ENCODE data around the gene FLOT1. TPM values are rescaled to one million over a fixed set of nuclear protein-coding genes. Genes with fewer than 3 reads are reported as not detected.

FLOT1 gene, protein sequence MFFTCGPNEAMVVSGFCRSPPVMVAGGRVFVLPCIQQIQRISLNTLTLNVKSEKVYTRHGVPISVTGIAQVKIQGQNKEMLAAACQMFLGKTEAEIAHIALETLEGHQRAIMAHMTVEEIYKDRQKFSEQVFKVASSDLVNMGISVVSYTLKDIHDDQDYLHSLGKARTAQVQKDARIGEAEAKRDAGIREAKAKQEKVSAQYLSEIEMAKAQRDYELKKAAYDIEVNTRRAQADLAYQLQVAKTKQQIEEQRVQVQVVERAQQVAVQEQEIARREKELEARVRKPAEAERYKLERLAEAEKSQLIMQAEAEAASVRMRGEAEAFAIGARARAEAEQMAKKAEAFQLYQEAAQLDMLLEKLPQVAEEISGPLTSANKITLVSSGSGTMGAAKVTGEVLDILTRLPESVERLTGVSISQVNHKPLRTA
- 105 TPM for polyA plus RNA-seq (2012; ENCODE audit: missing spikeins)

- DNase-seq (ENCODE audit: insufficient read length) (peak; percentile 95), FAIRE-seq (peak; percentile 85)
- TF ChIP-seq POLR2AphosphoS5 (IDR thresholded peaks at IDR 0.05; ENCODE audit: low read depth, low read length) = peak; percentile 59; the same call in 1 of the 2 replicates
- TF ChIP-seq TAF1 (IDR thresholded peaks at IDR 0.05; ENCODE audit: borderline replicate concordance, low read depth, low read length) = 0 out of 2 replicates have a peak, but pooled peaks have one; percentile 16
- TF ChIP-seq POLR2A (IDR thresholded peaks at IDR 0.05; ENCODE audit: low read depth, low read length) = peak; percentile 77; the same call in 1 of the 2 replicates
Observed at GRCh38 chr6:30742316-30743098, at the start of gene FLOT1. Gene FLOT1, minus strand, starts transcription at chr6:30742687. Its CDS starts 498 bp downstream, at chr6:30742189.

DNA sequence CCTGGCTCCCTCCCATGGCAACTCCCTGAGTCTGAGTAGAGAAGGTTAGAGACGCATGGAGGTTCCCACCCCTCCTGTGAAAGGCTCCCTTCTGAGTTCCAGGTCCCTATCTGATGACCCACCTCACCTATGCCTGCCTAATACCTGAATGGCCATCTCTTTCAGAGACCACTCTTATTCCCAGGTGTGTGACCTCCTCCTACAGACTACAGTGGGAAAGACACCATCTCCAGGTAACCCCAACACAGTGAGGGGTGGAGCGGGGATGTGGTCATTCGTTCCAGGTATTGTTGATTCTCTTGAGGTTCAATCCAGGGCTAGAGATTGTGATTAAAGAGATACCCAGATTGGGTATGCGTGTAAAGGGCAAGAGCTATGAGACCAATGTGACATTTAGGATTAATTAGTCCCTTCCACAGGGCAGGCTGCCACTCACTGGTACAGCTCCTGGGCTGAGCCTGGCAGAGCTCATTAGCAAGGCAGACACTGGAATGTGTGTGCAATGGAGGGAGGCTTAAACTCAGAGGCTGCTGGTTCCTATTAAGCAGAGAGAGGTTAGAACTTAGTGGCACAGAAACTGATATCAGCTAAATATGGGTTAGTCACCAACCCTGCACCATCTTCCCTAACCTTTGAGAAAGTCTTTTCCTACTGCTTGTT is 48.4 kb upstream of the FLOT1 start:
- FAIRE-seq (no peak), DNase-seq (ENCODE audit: insufficient read length) (no peak)
- TF ChIP-seq TAF1 (IDR thresholded peaks at IDR 0.05; ENCODE audit: borderline replicate concordance, low read depth, low read length) = no peak

GRCh38 chr6:30789606-30790005 is 47.1 kb upstream of the FLOT1 start:
- FAIRE-seq = no peak
- TF ChIP-seq POLR2A (IDR thresholded peaks at IDR 0.05; ENCODE audit: low read depth, low read length) = no peak
- TF ChIP-seq TAF1 (IDR thresholded peaks at IDR 0.05; ENCODE audit: borderline replicate concordance, low read depth, low read length) = no peak
- no peak for TF ChIP-seq POLR2AphosphoS5 (IDR thresholded peaks at IDR 0.05; ENCODE audit: low read depth, low read length)
- no peak for DNase-seq (ENCODE audit: insufficient read length)

GRCh38 chr6:30787954-30788353 is 45.5 kb upstream of the FLOT1 start:
- TF ChIP-seq POLR2AphosphoS5 (IDR thresholded peaks at IDR 0.05; ENCODE audit: low read depth, low read length) (no peak), TAF1 (IDR thresholded peaks at IDR 0.05; ENCODE audit: borderline replicate concordance, low read depth, low read length) (no peak), POLR2A (IDR thresholded peaks at IDR 0.05; ENCODE audit: low read depth, low read length) (no peak)
- DNase-seq (ENCODE audit: insufficient read length) (no peak), FAIRE-seq (no peak)

GRCh38 chr6:30782425-30783014 is 40.0 kb upstream of the FLOT1 start:
- DNase-seq (ENCODE audit: insufficient read length) (no peak), FAIRE-seq (no peak)

DNA sequence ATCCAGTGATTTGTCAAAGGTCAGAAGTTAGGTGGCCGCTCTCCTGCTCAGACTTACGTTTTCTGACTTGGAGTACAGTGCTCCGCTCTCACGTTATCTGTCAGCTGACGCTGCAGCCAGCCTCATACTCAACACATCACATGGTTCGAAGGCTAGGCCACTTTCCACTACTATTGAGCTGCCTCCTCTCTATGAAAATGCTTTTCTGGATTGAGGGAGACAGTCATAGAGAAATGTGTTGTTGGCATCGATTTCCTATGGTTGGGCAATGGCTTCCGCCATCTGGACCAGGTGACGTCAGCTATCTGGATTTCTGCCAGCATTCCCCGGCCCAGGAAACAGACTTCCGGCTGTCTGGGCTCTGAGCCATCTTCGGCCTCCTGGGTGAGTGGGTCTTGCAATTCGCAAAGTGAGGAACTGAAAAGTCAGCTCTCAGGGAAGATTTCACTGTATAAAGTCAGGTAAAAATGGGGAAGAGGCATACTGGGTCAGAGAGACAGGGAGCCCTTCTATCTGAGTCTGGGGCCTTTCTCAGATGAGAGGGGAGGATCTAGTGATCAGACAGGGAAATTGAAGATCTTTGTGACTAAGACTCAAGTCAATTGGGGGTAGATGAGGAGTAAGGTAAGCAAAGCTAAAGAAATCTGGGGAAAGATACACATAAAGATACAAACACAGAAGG is 39.4 kb upstream of the FLOT1 start:
- no peak for DNase-seq (ENCODE audit: insufficient read length)
- FAIRE-seq = peak; percentile 67
- TF ChIP-seq POLR2AphosphoS5 (IDR thresholded peaks at IDR 0.05; ENCODE audit: low read depth, low read length) (no peak), TAF1 (IDR thresholded peaks at IDR 0.05; ENCODE audit: borderline replicate concordance, low read depth, low read length) (no peak), POLR2A (IDR thresholded peaks at IDR 0.05; ENCODE audit: low read depth, low read length) (no peak)

More at GRCh38 chr6:30782425-30783014, 40.0 kb upstream of the FLOT1 start:
- TF ChIP-seq TAF1 (IDR thresholded peaks at IDR 0.05; ENCODE audit: borderline replicate concordance, low read depth, low read length) (no peak), POLR2AphosphoS5 (IDR thresholded peaks at IDR 0.05; ENCODE audit: low read depth, low read length) (no peak), POLR2A (IDR thresholded peaks at IDR 0.05; ENCODE audit: low read depth, low read length) (no peak)

GRCh38 chr6:30781395-30781742 is 38.9 kb upstream of the FLOT1 start:
- FAIRE-seq (no peak), DNase-seq (ENCODE audit: insufficient read length) (no peak)
- TF ChIP-seq TAF1 (IDR thresholded peaks at IDR 0.05; ENCODE audit: borderline replicate concordance, low read depth, low read length) (no peak), POLR2AphosphoS5 (IDR thresholded peaks at IDR 0.05; ENCODE audit: low read depth, low read length) (no peak), POLR2A (IDR thresholded peaks at IDR 0.05; ENCODE audit: low read depth, low read length) (no peak)

DNA sequence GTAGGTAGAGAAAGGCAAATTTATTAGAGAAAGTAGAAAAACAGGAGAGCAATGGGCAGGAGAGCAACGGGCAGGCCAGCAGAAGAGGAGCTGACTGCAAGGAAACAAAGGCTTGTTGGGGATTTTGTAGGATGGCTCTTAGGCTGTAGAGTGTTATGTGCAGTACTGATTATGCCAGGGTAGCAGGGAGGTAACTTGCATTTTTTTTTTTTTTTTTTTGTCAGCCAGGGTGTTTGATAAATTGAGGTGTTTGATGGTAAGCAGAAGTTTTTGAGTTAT is 38.1 kb upstream of the FLOT1 start:
- TF ChIP-seq POLR2A (IDR thresholded peaks at IDR 0.05; ENCODE audit: low read depth, low read length) = no peak
- DNase-seq (ENCODE audit: insufficient read length) (no peak), FAIRE-seq (no peak)

GRCh38 chr6:30779850-30780641 is 37.6 kb upstream of the FLOT1 start:
- no peak for TF ChIP-seq POLR2A (IDR thresholded peaks at IDR 0.05; ENCODE audit: low read depth, low read length)
- TF ChIP-seq POLR2AphosphoS5 (IDR thresholded peaks at IDR 0.05; ENCODE audit: low read depth, low read length) = no peak
- TF ChIP-seq TAF1 (IDR thresholded peaks at IDR 0.05; ENCODE audit: borderline replicate concordance, low read depth, low read length) = no peak
- FAIRE-seq = no peak

DNA sequence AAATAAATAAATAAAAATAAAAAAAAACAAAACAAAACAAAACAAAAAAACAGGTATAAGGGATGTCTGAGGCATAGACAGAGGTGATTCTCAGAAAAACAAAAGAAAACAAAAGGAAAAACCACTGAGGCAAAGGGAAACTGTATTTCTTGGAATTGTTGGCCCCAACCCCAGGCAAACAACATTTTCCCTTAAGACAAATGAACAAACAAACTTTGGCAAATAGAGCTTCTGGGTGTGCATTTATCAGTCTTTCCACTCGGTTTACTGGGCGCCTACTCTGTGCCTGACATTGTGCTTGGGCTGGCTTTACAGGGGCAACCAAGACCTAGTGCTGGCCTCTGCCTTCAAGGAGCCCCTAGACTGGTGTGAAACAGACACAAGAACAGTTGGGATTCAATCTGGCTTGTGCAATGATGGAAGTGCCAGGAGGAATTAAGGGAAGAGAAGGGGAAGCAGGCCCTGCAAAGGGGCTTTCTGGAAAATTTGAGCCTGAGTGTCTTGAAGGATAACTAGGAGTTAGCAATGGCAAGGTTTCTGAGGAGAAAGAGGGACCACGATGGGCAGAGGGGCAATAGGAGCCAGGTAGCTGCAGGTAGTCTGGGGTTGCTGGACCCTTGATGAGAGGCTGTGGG is 35.6 kb upstream of the FLOT1 start:
- DNase-seq (ENCODE audit: insufficient read length) = no peak
- no peak for TF ChIP-seq TAF1 (IDR thresholded peaks at IDR 0.05; ENCODE audit: borderline replicate concordance, low read depth, low read length)
- FAIRE-seq = no peak

More at GRCh38 chr6:30779850-30780641, 37.6 kb upstream of the FLOT1 start:
- no peak for DNase-seq (ENCODE audit: insufficient read length)
